ENCODE data around the gene SCYGR1.

The SCYGR1 gene

GRCh38 chr2:227420087-227421052 is 32.6 kb upstream of the SCYGR1 start:
- DNase-seq (ENCODE audit: low read depth): no peak
- H3K4me3 ChIP-seq (ENCODE audit: low read depth, low read length): no peak overlapping the region
- TF ChIP-seq, protein P1, sequence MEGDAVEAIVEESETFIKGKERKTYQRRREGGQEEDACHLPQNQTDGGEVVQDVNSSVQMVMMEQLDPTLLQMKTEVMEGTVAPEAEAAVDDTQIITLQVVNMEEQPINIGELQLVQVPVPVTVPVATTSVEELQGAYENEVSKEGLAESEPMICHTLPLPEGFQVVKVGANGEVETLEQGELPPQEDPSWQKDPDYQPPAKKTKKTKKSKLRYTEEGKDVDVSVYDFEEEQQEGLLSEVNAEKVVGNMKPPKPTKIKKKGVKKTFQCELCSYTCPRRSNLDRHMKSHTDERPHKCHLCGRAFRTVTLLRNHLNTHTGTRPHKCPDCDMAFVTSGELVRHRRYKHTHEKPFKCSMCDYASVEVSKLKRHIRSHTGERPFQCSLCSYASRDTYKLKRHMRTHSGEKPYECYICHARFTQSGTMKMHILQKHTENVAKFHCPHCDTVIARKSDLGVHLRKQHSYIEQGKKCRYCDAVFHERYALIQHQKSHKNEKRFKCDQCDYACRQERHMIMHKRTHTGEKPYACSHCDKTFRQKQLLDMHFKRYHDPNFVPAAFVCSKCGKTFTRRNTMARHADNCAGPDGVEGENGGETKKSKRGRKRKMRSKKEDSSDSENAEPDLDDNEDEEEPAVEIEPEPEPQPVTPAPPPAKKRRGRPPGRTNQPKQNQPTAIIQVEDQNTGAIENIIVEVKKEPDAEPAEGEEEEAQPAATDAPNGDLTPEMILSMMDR (IDR thresholded peaks at IDR 0.05; ENCODE audit: low read depth, low read length, missing control alignments): no peak

- no peak for DNase-seq (ENCODE audit: low read depth)
- no peak overlapping the region for H3K4me3 ChIP-seq (ENCODE audit: low read depth, low read length)
- TF ChIP-seq, protein P1 (IDR thresholded peaks at IDR 0.05; ENCODE audit: low read depth, low read length, missing control alignments): no peak
These were observed 29.0 kb upstream of the SCYGR1 start for GRCh38 chr2:227416701-227417100.

DNA sequence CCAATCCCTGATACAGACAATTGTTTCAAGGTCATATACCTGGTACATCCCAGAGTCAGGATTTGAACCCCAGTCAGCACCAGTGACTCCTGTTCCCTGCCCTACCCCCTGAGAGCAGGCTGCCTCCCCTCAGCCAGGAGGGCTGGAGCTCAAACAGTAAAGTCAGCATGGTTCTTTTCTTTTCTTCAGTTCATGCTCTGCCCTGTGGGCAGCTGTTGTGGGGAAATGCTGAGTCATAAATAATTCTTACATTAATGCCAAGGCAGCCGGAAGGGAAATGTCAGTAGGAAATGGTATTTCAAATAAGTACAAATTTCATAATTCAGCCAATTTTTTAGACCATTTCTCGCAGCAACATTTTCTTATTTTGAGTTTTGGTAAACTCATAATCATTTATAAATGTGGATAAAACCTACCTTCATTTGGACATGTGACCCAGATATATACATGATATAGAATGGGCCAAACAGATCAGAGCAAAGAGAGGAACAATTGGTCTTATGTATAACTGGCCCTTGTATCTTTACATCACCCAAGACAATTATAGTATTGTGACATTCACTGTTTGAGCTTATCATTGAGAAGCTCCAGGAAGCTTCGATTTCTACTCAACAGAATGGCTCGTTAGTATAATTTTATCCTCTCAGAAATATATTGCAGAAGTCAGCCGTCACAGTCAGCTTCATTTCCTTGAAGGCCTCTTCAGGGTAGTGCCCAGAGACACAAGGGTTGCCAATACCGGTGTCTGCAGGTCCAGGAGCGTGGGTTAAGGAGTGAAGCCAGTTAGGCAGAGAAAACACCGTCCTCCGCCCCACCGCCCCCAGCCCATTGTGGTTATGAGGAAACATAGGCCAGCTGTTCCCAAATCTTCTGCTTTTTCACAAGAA is 28.0 kb upstream of the SCYGR1 start:
- DNase-seq (ENCODE audit: low read depth): no peak
- H3K4me3 ChIP-seq (ENCODE audit: low read depth, low read length): no peak overlapping the region
- TF ChIP-seq, protein P1 (IDR thresholded peaks at IDR 0.05; ENCODE audit: low read depth, low read length, missing control alignments): no peak

GRCh38 chr2:227414846-227415245 is 27.1 kb upstream of the SCYGR1 start:
- TF ChIP-seq, protein P1 (IDR thresholded peaks at IDR 0.05; ENCODE audit: low read depth, low read length, missing control alignments): no peak
- no peak for DNase-seq (ENCODE audit: low read depth)
- no peak overlapping the region for H3K4me3 ChIP-seq (ENCODE audit: low read depth, low read length)

DNA sequence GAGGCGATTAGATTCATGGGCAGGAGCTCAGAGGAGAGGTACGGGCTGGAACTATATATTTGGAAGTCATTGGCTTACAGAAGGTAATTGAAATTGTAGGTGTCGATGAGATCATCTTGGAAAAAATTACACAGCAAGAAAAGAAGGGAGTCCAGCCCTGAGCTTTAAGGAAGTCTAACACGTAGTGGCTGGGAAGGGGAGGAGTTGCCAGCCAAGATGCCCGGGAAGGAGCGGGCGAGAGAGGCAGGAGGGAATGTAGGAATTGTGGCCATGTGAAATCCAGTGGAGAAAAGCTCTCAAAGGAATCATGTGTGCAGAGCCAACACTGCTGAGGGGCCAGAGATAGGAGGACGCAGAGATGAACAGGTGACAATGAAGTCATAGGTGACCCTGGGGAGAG is 25.6 kb upstream of the SCYGR1 start:
- no peak for DNase-seq (ENCODE audit: low read depth)
- no peak overlapping the region for H3K4me3 ChIP-seq (ENCODE audit: low read depth, low read length)
- TF ChIP-seq, protein P1 (IDR thresholded peaks at IDR 0.05; ENCODE audit: low read depth, low read length, missing control alignments): no peak

DNA sequence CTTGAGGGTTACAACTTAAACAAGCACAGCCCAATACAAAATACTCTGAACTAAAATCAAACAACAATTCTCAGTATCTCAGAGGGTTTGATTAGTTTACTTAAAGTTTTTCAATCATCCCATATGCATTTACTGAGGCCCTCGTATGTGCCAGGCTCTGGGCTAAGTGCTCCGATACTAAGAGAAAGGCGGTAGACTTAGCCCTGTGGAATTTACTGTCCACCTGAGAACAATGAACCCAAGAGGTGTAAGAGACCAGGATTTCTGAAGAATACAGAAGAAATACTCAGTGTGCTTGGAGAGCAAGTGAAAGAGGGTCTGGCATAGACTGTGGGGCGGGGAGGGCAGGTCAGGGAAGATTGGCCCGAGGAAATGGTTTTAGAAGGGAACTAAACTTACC is 25.1 kb upstream of the SCYGR1 start:
- TF ChIP-seq, protein P1 (IDR thresholded peaks at IDR 0.05; ENCODE audit: low read depth, low read length, missing control alignments): no peak
- H3K4me3 ChIP-seq (ENCODE audit: low read depth, low read length): no peak overlapping the region
- no peak for DNase-seq (ENCODE audit: low read depth)
